Panc1 (cell line): ENCODE measurements around the gene VANGL2. TPM values are rescaled to one million over a fixed set of nuclear protein-coding genes. Genes with fewer than 3 reads are reported as not detected.

ENCODE experiments used
- ATAC-seq: fragments of 200-7000 bp; cut with Tn5 transposase; 2 replicates; pipeline ENCODE4 v1.9.1; 2020; ENCODE audit warnings: mild to moderate bottlenecking, moderate library complexity
- BruUV-seq: library from RNA; stranded (reverse); fragments of 400-500 nt; replicated peaks from 2 replicates; lab custom pipeline; 2021; lab: Mats Ljungman, UMichigan
- CTCF ChIA-PET: fragments of 300-600 bp; sonication (Branson Sonifier 250); formaldehyde crosslinking; loops from one replicate; lab custom pipeline; 2022; ENCODE audit warnings: antibody characterized with exemption; lab: Charles Lee
- POLR2A ChIA-PET: fragments of 300-600 bp; sonication (Branson Sonifier 250); formaldehyde crosslinking; loops from one replicate; lab custom pipeline; 2022; ENCODE audit warnings: antibody characterized with exemption; lab: Charles Lee
- DNase-seq: peaks from one replicate; pipeline ENCODE4 v3.0.0-alpha.2; 2010; ENCODE audit warnings: low read depth, low spot score
- H3K27ac ChIP-seq: 2 replicates; pipeline ENCODE4 v1.5.1; 2011; ENCODE audit warnings: mild to moderate bottlenecking, low read length, inconsistent platforms
- H3K27me3 ChIP-seq: fragments of 200-500 bp; sonication (Bioruptor generic); 2 replicates; pipeline ENCODE4 v1.6.0; 2014; ENCODE audit warnings: low read length, inconsistent platforms; ENCODE audit not compliant: control insufficient read depth, insufficient read depth
- H3K36me3 ChIP-seq: fragments of 200-500 bp; sonication (Bioruptor generic); 2 replicates; pipeline ENCODE4 v1.5.1; 2014; ENCODE audit warnings: inconsistent platforms, mild to moderate bottlenecking, low read length, moderate library complexity; ENCODE audit not compliant: control insufficient read depth, insufficient read depth
- H3K4me1 ChIP-seq: 2 replicates; pipeline ENCODE4 v1.5.1; 2011; ENCODE audit warnings: inconsistent platforms, mild to moderate bottlenecking, low read length, moderate library complexity; ENCODE audit not compliant: control insufficient read depth, insufficient read depth
- H3K4me3 ChIP-seq, 2 experiments: 2 replicates each; pipeline ENCODE4 v1.5.1; 2011 to 2012; ENCODE audit warnings: low read depth in 2 of 2, low read length in 2 of 2, mild to moderate bottlenecking in 2 of 2, inconsistent platforms in 1 of 2, moderate library complexity in 1 of 2
- H3K9me3 ChIP-seq: fragments of 200-500 bp; sonication (Bioruptor generic); 2 replicates; pipeline ENCODE4 v1.5.1; 2014; ENCODE audit warnings: low read depth, mild to moderate bottlenecking, inconsistent platforms, low read length, moderate library complexity; ENCODE audit not compliant: control insufficient read depth, insufficient read depth
- CTCF ChIP-seq: fragments of 450-650 bp; IDR thresholded peaks from 2 replicates; pipeline ENCODE4 v1.5.1; 2017; ENCODE audit warnings: mild to moderate bottlenecking
- POLR2AphosphoS5 ChIP-seq: IDR thresholded peaks from 2 replicates; pipeline ENCODE4 v1.6.1; 2012; ENCODE audit warnings: mild to moderate bottlenecking, low read depth, low read length, moderate library complexity
- REST ChIP-seq, 2 experiments: IDR thresholded peaks; 2 replicates each; pipeline ENCODE4 v1.6.1; 2011 to 2012; ENCODE audit warnings: low read depth in 2 of 2, control low read depth in 1 of 2, low read length in 1 of 2, mild to moderate bottlenecking in 1 of 2, moderate library complexity in 1 of 2; ENCODE audit not compliant: insufficient read depth in 1 of 2
- SIN3A ChIP-seq: IDR thresholded peaks from 2 replicates; pipeline ENCODE4 v1.6.1; 2012; ENCODE audit warnings: low read depth, mild to moderate bottlenecking, low read length, moderate library complexity, borderline replicate concordance; ENCODE audit not compliant: insufficient read depth
- TCF7L2 ChIP-seq: IDR thresholded peaks from 2 replicates; pipeline ENCODE4 v1.6.1; 2011; ENCODE audit warnings: mild to moderate bottlenecking, low read depth, low read length, inconsistent platforms
- in situ Hi-C: cut with HindIII; loops from 2 replicates; pipeline ENCODE4 v1.10.0; 2016; ENCODE audit warnings: low sequenced_read_pairs, low pct_unique_long_range_greater_than_20kb
- intact Hi-C: fragments of 100-400 bp; cut with micrococcal nuclease; formaldehyde crosslinking; loops from one replicate; pipeline ENCODE4 v1.10.0; 2022; ENCODE audit not compliant: unreplicated experiment
- total RNA-seq: library from RNA; stranded (reverse); gene quantifications from one replicate; pipeline ENCODE4 v1.2.1, GENCODE V29; 2021; ENCODE audit not compliant: unreplicated experiment

The VANGL2 gene
- total RNA-seq, 1 experiment from 2014 or later, result 0.10 TPM

GRCh38 chr1:160366731-160367515 is 33.4 kb upstream of the VANGL2 start, which contains the start of gene NHLH1:
Gene NHLH1 (plus strand): TSS chr1:160367071. CDS start chr1:160370732, 3,661 bp downstream.
- no TSS peak for BruUV-seq
- in situ Hi-C loops (no loop called here), intact Hi-C loops (no loop called here)
- no peaks in the 10 kb centered on the region for H3K4me1 ChIP-seq
- DNase-seq, result no peak
- no peaks in the 10 kb centered on the region for H3K36me3 ChIP-seq
- ATAC-seq, result no peak
- no peak within 1 kb of the TSS for H3K4me3 ChIP-seq
- H3K9me3 ChIP-seq, result no peaks in the 10 kb centered on the region
- H3K27ac ChIP-seq, result no peak within 1 kb of the TSS
- ChIA-PET POLR2A (no interaction called here), CTCF (interaction anchor here (0.7 kb wide), 1 partner anchor 50 kb away, joined by 4 read pairs; no protein-coding TSS in a partner anchor)
- TF ChIP-seq CTCF (no peak), SIN3A (no peak)
- H3K27me3 ChIP-seq, result no peaks in the 10 kb centered on the region

- DNase-seq (no peak), ATAC-seq (no peak)
- H3K4me1 ChIP-seq, result no peaks in the 10 kb centered on the region
- in situ Hi-C loops, result no loop called here
- no peaks in the 10 kb centered on the region for H3K9me3 ChIP-seq
- POLR2A ChIA-PET, result no interaction called here
- intact Hi-C loops, result no loop called here
- no peaks in the 10 kb centered on the region for H3K36me3 ChIP-seq
- H3K27me3 ChIP-seq, result no peaks in the 10 kb centered on the region
- TF ChIP-seq TCF7L2 (no peak), POLR2AphosphoS5 (no peak), REST (IDR thresholded peaks at IDR 0.05; ENCODE audit: insufficient read depth in 1 of 2, low read depth in 2 of 2, low read length in 1 of 2) (no peak), SIN3A (no peak), CTCF (no peak)
- no TSS peak for BruUV-seq
- H3K27ac ChIP-seq, result no peak overlapping the region
- no peak overlapping the region for H3K4me3 ChIP-seq
- CTCF ChIA-PET, result no interaction called here
Observed at GRCh38 chr1:160367516-160367900, 32.9 kb upstream of the VANGL2 start.
